ENCODE data around the gene PAFAH2.

DNA sequence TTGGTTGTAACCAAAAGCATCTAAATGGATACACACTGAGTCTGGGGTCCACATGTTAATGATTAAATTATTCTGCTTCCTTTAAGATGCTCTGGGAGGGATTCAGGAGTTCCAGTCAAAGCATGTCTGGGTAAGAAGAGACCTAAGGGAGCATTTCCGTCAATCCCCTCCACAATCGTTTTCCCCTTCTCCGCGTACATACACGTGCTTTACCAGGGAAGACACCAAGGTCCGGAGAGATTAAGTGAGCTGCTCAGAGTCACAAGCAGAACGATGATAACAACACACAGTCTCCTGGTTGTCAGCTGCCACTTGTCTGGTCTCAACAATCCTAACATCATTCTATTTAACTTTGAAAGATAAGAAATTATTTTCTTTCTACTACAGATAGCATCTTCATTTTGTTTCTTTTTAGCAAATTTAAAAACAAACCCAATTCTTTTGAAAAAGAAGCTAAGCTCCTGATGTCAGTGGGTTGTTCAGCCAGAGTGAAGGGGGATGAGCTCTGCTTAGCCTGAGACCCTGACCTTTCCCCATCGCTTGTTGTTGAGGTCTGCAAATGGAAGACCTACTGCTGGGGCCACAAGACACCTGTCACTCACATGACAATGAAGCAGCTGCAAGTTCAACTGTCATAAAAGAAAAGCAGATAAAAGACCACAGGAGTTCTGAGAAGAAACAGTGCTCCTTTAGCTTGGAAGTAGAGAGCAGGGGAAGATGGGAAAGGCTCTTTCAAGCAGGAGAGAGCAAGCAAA, 4.5 kb downstream of the PAFAH2 start:
- no peak for TF ChIP-seq POLR2A (IDR thresholded peaks at IDR 0.05)
- TF ChIP-seq, protein P1, sequence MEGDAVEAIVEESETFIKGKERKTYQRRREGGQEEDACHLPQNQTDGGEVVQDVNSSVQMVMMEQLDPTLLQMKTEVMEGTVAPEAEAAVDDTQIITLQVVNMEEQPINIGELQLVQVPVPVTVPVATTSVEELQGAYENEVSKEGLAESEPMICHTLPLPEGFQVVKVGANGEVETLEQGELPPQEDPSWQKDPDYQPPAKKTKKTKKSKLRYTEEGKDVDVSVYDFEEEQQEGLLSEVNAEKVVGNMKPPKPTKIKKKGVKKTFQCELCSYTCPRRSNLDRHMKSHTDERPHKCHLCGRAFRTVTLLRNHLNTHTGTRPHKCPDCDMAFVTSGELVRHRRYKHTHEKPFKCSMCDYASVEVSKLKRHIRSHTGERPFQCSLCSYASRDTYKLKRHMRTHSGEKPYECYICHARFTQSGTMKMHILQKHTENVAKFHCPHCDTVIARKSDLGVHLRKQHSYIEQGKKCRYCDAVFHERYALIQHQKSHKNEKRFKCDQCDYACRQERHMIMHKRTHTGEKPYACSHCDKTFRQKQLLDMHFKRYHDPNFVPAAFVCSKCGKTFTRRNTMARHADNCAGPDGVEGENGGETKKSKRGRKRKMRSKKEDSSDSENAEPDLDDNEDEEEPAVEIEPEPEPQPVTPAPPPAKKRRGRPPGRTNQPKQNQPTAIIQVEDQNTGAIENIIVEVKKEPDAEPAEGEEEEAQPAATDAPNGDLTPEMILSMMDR (IDR thresholded peaks at IDR 0.05) = no peak

All from heart left ventricle (tissue), 13 donors.